Right ventricle myocardium inferior (tissue), 1 donor: ENCODE measurements around the gene KRT78. TPM values are rescaled to one million over a fixed set of nuclear protein-coding genes. Genes with fewer than 3 reads are reported as not detected.

ENCODE experiments used
- ATAC-seq: fragments of 200-7000 bp; cut with Tn5 transposase; one replicate; pipeline ENCODE4 v1.9.1; 2020; ENCODE audit warnings: mild to moderate bottlenecking, moderate library complexity
- DNase-seq: peaks from one replicate; pipeline ENCODE4 v3.0.0; 2021; ENCODE audit errors: missing footprints
- intact Hi-C: fragments of 100-400 bp; cut with DNase I; formaldehyde crosslinking; loops from one replicate; pipeline ENCODE4 v1.11.0; 2022
- total RNA-seq: library from RNA; stranded (reverse); fragmentation: NEBNext Ultra II Directional; extraction: Animal tissue kit (Norgen Biotek cat#: 25700); gene quantifications from one replicate; pipeline ENCODE4 v1.2.1, GENCODE V29; 2021
- donor health status: DM: no; HTN: yes; CAD: no; lungs with severe emphysema.

Gene KRT78
- total RNA-seq, 1 donor from 2014 or later = not detected

DNA sequence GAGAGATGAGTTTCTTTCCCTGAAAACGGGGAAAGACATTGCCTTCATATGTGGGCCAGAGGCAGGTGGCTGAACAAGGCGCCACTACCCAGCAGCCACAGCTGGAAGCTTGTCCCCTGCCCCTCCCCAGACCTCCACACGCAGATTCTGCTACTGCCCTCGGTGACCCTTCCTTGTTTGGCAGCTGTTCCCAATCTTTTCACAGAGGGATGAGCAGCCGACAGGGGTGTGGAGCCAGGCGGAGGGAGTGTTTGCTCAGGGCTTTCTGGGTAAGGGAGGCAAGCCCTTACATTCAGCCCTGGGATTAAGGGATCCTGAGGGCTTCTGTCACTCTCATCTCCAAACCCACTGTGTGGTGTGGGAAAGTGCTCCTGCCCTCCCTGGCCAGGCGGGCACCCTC is 30.4 kb downstream of the KRT78 start:
- DNase-seq (no peak), ATAC-seq (no peak)
- intact Hi-C loops = no loop called here

DNA sequence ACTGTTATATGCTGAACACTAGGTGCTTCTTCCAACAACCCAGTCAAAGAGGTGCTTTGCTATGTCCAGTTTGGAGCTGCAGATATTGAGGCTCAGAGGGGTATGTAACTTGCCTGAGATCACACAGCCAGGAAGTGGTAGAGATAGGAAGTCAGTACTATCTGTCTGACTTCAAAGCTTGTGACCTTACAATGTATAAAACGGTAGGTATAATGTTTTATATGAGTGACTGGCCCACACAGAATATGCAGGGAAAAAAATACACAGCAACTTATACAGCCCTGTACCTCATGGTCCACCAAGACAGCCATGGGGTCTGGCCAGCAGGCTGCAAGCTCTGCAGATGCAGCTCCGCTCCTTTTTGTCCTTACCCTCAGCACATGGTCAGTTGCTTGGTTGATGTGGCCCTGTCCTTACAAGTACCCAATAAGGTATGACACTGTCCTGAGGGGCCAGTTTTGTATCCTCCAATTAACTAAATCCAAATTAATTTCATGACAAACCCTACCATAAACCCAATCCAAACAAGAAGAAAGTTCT is 31.0 kb downstream of the KRT78 start:
- intact Hi-C loops = no loop called here
- ATAC-seq = no peak
- DNase-seq = no peak

DNA sequence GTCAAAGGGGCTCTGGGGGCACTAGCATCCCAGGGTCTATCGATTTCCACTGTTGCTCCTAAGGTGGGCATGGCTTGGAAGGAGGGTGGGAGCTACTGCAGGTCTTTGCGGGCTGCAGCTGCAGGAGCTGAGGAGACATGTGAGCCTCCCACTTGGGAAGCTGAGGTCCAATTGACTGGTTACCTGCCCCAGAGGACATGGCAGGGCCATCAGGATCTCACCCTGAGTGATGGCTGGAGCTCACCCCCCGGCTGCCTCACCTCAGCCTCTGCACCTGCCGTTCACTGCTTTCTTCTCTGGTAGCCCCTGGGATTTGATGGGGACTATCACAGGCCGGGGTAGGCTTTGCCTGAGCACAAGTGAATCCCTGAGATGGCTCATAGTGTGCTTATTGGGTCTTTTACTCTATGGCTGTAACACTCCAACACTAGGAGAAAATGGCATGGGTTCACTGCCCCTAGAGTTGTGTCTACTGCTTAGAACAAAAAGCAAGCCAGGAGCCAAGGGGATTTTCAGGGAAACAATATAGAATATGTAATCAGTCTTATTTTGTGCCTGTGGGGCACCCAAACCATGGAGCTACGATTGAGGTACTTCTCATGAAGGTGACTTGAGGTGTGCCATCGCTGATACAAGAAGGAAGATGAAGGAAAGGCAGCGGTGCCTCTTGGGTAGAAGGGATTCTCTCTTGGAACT is 31.6 kb downstream of the KRT78 start:
- no peak for DNase-seq
- intact Hi-C loops = no loop called here
- no peak for ATAC-seq

DNA sequence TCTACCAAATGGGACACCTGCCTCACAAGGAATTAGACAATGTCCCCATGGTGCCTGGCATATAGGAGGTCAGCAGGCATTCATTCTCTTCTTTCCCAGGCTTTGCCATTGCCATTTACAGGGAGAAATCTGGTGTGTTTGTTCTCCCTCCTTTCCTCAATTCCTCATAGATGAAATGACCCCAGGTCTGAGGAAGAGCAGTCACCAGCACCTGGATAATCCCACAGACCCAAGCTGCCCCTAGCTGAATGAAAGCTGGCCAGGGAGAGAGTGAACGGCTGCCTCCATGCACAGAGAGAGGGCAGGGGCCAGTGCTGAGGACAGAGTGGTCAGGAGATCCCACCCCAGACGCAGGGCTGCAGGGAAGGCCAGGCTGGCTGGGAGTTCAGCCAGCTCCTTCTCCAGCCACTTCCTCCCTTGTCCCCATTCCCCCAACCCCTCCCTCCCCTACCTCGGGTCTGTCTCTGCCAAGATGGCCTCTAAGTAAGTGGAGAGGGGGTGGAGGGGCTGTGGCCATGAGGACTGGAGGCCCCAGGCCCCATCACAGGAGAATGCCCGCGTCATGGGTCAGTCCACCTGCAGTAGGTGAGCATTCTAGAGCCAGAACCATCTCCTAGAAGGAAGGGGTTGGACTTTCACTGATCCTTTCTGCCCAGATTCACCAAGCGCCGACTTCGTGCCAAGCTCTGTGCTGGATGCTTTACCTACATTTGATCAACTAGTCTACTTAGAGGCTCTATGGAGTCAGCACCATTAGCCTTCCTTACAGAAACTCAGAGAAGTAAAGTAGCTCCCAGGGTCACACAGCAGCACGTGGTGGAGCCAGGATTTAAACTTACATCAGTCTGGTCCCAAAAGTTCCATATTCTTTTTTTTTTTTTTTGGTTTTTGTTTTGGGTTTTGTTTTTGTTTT is 32.9 kb downstream of the KRT78 start:
- intact Hi-C loops = no loop called here
- ATAC-seq (no peak), DNase-seq (no peak)

DNA sequence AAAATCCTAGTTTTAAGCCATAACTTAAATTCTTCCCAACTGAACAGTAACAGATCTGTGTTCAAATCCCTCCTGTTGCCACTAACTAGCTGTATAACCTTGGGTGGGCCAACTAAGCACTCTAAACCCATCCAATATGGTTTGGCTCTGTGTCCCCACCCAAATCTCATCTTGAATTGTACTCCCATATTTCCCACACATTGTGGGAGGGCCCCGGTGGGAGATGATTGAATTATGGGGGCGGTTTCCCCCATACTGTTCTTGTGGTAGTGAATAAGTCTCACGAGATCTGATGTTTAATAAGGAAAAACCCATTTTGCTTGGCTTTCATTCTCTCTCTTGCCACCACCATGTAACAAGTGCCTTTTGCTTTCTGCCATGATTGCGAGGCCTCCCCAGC is 33.6 kb downstream of the KRT78 start:
- intact Hi-C loops = no loop called here
- DNase-seq = no peak
- ATAC-seq = no peak

DNA sequence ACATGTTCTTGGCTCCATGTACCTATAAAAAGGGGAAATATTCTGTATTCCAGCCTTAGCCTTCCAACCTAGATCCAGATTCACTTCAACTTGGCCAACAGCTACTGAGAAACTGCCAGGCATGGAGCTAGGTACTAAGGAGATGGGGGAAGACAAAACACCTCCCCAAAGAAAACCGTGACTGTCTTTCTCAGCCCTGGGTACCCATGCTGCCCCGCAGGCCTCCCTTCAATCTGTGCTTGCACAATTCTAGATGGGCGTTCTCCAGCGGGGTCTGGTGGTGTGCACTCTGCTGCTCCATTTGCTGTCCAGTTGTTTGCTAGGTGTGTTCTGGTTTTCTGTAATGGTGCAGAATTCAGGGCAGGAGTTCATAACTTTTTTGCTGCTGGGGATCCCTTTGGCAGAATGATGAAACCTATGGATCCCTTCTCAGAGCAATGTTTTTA is 34.1 kb downstream of the KRT78 start:
- DNase-seq = no peak
- no peak for ATAC-seq
- intact Hi-C loops = no loop called here

DNA sequence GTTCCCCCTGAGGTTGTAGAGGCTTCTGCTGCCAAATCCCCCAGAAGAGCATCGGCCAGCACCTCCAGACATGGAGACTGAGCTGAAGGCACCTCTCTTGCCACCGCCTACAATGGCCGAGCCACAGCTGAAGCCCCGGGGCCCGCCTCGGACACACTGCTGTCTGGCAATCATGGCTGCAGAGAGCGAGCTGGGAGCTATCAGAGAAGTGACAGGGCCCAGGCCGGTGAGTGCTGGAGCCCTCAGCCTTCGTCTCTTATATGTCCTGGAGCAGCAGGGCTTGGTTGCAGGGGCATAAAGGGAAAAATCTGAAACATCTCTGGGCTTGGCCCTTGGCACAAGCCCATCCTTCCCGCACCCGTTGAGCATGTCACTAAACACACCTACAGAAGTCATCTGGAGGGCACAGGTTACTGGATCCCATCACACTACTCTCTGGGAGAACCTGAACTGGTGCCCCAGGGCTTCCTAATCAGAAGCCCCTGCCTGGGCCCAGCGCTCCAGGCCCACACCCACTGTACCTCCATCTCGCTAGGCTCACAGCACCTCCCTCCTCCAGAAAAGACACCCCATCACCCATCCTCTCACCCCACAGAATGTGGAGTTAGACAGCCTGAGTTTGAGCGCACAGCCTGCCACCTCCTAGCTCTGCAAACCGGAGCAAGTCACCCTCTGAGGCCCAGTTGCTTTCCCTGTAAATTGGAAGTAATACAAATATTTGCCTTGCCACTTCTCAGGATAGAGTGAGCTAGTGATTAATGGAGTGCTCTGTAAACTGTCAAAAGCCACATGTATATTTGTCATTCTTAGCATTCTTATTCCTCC is 34.7 kb downstream of the KRT78 start, which contains the start of gene KRT4:
Gene KRT4 (minus strand): TSS at position 232 of the 825 bp plus-strand sequence. CDS start 58 bp downstream, at position 174.
- ATAC-seq (no peak), DNase-seq (no peak)
- intact Hi-C loops = no loop called here

DNA sequence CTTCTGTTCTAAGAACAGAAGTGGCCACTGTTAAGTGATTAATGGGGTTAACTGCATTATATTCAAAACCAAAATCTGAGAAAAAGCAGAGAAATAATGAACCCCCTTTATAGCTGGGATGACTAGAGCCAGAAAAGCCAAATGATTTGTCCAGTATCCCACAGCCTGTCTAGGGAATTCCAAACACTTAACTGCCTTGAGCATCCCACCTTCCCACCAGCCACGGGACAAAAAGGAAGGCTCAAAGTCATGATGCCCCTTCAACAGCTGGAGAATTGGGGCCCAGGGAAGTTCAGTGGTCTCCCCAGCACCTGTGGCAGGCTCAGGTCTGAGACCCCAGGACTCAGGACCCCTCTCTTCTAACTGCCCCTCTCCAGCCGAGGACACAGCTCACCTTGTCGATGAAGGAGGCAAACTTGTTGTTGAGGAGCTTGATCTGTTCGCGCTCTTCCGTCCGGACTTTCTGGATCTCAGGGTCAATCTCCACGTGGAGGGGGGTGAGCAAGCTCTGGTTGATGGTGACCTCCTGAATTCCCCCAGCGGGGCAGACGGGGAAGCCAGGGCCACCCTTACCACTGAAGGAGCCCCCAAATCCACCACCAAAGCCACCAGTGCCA is 35.5 kb downstream of the KRT78 start:
- DNase-seq = no peak
- no peak for ATAC-seq
- intact Hi-C loops = no loop called here

DNA sequence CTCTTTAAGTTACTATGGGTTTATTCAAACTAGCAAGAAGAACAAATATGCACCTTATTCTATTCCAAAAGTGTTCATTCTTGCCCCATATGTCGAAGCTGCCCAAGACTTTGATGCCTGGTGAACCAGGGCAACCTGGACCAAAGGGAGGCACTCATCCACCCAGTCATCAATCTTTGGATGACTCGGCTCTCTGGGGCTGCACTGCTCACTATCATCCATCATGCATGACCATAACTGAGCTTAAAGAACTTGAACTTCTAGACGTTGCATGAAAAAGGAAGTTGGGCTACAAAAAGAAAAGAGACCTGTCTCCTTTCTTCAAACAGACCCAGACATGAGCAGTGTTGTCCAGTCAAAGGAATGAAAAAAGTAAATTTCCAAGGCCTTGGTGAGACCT is 36.0 kb downstream of the KRT78 start:
- no peak for DNase-seq
- ATAC-seq = no peak
- intact Hi-C loops = no loop called here

DNA sequence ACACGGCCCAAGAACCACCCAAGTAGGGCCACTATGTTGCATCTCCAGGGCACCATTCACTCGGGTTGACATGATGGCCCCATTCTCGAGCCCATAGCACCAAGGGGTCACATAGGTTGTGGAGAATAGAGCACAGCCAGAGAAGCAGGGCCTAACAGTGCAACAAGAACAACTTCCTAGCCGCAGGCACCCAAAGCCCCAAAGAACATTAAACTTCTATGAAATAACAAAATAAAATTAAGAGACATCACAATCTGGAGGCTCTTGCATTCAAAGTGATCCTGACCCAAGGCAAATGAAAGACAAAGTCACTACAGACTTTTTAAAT is 36.8 kb downstream of the KRT78 start:
- intact Hi-C loops = no loop called here
- ATAC-seq = no peak
- no peak for DNase-seq

DNA sequence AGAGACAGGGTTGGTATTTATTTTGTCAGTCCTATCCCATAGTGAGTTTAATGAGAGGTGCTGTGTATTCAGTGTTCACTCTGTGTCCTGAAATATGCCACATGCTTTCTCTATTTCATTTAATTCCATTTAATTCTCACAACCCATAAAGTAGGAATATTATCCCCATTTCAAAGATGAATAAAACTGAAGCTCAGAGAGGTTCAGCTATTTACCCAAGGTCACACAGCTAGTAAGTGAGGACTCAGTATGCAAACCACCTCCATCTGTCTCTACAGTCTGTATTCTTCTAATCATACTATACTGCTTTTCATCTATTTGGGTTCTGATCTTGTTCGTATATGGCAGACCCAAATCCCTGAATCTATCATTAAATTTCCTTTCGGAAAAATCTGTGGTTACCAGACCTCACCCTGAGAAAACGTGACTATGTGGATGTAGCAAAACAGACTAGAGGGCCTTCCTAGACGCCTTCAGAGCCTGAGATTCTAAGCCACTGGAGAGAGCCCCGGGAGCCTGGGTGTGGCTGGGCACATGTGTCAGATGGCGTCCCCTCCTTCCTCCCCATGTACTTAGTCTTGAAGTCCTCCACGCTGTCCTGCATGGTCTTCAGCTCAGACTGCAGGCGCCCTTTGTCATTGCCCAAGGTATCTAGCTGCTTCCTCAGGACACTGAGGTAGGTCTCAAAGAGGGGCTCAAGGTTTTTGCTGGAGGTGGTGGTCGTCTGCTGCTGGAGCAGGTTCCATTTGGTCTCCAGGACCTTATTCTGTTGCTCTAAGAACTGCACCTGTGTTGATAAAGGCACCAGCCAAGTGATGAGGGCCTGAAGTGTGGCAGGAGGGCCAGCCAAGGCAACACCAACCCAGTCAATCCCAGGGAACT is 37.4 kb downstream of the KRT78 start:
- intact Hi-C loops = no loop called here
- DNase-seq (no peak), ATAC-seq (no peak)

DNA sequence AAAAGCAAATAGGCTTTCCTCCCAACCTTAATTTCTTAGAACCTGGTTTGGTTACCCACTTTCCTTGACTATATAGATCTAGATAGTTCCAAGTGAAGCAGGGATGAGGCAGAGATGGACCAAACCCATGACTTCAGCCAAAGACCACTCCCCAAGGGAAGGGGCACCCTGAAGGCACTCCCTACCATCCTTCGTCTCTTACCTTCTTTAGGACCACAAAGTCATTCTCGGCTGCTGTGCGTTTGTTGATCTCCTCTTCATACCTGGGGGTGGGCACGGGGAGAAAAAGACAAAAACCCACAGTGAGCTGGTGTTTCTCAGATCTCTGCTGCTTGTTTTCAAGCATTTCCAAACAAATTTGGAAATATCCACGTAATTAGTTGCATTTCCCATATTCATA is 38.2 kb downstream of the KRT78 start:
- ATAC-seq (no peak), DNase-seq (no peak)
- intact Hi-C loops = no loop called here

DNA sequence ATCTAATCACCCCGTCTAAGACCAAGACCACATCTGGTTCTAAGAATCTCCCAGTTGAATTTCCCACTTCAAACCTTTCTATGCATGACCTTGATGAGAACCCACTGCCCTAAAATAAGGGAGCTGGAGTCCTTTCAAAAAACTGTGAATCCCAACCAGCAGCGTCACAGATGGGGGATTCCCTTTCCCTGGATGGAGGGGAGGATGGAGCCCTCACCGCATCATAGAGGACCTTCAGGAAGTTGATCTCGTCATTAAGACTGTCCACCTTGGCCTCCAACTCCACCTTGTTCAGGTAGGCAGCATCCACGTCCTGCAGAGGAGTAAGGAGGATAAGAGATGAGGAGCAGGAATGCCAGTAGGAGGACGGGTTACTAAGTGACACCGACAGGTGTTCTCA is 39.6 kb downstream of the KRT78 start:
- intact Hi-C loops = no loop called here
- no peak for ATAC-seq
- no peak for DNase-seq

DNA sequence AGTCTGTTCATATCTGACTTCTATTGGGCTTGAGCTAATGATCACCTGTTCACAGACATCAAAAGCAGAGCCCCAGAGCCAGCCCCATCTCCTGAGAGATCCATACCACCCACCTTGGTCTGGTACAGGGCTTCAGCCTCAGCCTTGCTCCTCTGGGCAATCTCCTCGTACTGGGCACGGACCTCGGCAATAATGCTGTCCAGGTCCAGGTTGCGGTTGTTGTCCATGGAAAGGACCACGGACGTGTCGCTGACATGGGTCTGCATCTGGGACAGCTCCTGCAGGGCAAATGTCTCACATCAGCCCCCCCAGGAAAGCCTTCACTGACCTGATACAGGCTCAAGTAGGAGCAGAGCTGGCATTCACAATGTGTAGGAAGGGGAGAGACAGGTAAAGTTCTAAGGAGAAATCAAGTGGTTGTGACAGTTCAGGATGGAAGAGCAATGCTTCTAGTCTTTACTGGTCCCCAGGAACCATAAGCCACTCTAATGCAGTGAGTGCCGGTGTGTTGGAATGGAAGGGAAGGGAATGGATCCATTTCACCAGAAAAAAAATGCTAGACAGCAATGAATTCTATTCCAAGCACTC is 40.1 kb downstream of the KRT78 start:
- ATAC-seq = no peak
- intact Hi-C loops = no loop called here
- DNase-seq = no peak

DNA sequence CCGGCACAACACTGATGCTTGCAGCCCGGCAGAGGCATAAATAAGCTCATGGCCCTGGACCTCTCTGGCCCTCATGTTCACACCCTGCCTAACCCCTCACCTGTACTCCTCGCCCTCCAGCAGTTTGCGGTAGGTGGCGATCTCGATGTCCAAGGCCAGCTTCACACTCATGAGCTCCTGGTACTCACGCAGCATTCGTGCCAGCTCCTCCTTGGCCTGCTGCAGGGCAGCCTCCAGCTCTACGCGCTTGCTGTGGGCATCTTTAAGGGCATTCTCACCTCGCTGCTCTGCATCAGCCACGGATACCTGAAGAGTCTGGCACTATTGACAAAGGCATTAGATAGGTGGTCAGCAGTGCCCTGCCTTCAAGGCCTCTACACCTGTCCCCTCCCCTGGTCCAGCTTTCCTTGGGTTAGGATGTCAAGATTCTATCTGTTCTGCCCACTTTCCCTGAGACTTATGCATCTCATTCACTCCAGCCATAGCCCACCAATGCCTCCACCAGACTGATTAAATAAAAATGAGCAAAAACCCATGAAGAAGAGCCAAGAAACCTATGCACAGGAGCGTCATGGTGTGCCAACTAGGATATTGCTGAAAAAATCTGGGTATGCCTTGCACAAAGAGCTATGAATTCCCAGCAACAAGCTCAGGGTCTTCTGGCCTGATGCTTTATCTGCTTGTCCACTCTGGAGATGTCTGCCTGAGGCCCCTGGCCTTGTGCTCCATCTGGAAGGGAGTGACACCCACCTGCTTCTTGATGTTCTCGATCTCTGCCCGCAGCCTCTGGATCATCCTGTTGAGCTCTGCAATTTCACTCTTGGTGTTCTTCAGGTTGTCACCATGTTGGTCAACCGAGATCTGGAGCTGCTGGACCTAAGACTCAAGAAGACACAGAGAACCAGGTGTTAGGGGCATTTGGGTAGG is 41.0 kb downstream of the KRT78 start:
- DNase-seq (no peak), ATAC-seq (no peak)
- intact Hi-C loops = no loop called here

DNA sequence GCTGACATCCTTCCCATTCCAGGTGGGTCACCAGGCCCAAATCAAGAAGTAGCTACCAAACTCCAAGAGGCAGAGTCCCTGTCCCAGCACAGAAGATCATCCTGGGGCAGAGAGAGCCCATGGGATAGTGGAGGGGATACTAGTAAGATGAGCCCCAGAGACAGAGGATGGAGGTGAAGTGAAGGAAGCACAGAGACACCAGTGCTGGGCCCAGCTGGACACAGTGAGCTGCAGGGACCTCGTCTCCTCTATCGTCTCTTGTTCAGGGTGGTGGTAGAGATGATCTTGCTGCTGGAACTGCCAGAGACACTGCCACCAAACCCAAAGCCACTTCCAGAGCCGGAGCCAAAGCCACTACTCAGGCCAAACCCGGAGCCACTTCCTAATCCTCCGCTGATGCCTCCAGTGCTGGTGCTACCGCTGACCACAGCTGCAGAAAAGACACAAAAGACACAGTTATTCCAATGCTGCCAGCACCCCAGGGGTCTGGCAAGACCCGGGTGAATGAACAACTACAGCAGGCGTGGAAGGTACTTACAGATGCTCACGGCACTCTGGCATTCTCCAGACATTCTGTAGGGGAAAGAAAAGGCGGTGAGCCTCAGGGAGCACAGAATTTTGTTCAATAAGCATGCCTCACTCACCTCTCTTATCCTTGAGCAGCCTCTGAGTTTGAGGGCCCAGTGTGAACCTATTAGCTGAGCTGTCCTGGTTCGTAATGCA is 41.8 kb downstream of the KRT78 start:
- no peak for DNase-seq
- no peak for ATAC-seq
- intact Hi-C loops = no loop called here
